ENCODE results near the gene CACNA1A.

The CACNA1A gene

GRCh38 chr19:13234518-13234917 lies 271.8 kb downstream of the CACNA1A start:
- no peak for DNase-seq (ENCODE audit: low read depth, low spot score)

GRCh38 chr19:13231663-13232062 lies 274.6 kb downstream of the CACNA1A start:
- DNase-seq (ENCODE audit: low read depth, low spot score) = no peak

- DNase-seq (ENCODE audit: low read depth, low spot score) = no peak
These were observed 277.0 kb downstream of the CACNA1A start for GRCh38 chr19:13229246-13229645.

- no peak for DNase-seq (ENCODE audit: low read depth, low spot score)
These were observed 277.7 kb downstream of the CACNA1A start for GRCh38 chr19:13228561-13228960.

- DNase-seq (ENCODE audit: low read depth, low spot score) = no peak
These were observed 279.3 kb downstream of the CACNA1A start for GRCh38 chr19:13226983-13227382.

- DNase-seq (ENCODE audit: low read depth, low spot score) = no peak
These were observed 280.1 kb downstream of the CACNA1A start for GRCh38 chr19:13225973-13226865.

GRCh38 chr19:13225085-13225484 lies 281.2 kb downstream of the CACNA1A start:
- no peak for DNase-seq (ENCODE audit: low read depth, low spot score)

- DNase-seq (ENCODE audit: low read depth, low spot score) = no peak
These were observed 285.4 kb downstream of the CACNA1A start for GRCh38 chr19:13220847-13221246.

GRCh38 chr19:13215572-13216380 lies 290.5 kb downstream of the CACNA1A start:
- peak; percentile 40 for DNase-seq (ENCODE audit: low read depth, low spot score)

GRCh38 chr19:13214036-13214730 lies 292.1 kb downstream of the CACNA1A start:
- no peak for DNase-seq (ENCODE audit: low read depth, low spot score)

- peak; percentile 35 for DNase-seq (ENCODE audit: low read depth, low spot score)
These were observed 293.4 kb downstream of the CACNA1A start for GRCh38 chr19:13212759-13213330.

GRCh38 chr19:13211426-13212308 lies 294.6 kb downstream of the CACNA1A start:
- DNase-seq (ENCODE audit: low read depth, low spot score) = no peak

- DNase-seq (ENCODE audit: low read depth, low spot score) = no peak
These were observed 295.3 kb downstream of the CACNA1A start for GRCh38 chr19:13210941-13211340.

GRCh38 chr19:13210339-13210775 lies 295.9 kb downstream of the CACNA1A start:
- DNase-seq (ENCODE audit: low read depth, low spot score) = no peak

- DNase-seq (ENCODE audit: low read depth, low spot score) = no peak
These were observed 296.6 kb downstream of the CACNA1A start for GRCh38 chr19:13209484-13210338.

- no peak for DNase-seq (ENCODE audit: low read depth, low spot score)
These were observed 297.4 kb downstream of the CACNA1A start for GRCh38 chr19:13208672-13209483.

- DNase-seq (ENCODE audit: low read depth, low spot score) = peak; percentile 48
These were observed 298.2 kb downstream of the CACNA1A start for GRCh38 chr19:13207846-13208671.
